GM19238 (cell line): ENCODE results near the gene NPY2R.

ENCODE experiments used
- DNase-seq: peaks from one replicate; pipeline ENCODE4 v3.0.0; 2011; ENCODE audit warnings: low spot score; ENCODE audit not compliant: insufficient read length

Gene NPY2R

DNA sequence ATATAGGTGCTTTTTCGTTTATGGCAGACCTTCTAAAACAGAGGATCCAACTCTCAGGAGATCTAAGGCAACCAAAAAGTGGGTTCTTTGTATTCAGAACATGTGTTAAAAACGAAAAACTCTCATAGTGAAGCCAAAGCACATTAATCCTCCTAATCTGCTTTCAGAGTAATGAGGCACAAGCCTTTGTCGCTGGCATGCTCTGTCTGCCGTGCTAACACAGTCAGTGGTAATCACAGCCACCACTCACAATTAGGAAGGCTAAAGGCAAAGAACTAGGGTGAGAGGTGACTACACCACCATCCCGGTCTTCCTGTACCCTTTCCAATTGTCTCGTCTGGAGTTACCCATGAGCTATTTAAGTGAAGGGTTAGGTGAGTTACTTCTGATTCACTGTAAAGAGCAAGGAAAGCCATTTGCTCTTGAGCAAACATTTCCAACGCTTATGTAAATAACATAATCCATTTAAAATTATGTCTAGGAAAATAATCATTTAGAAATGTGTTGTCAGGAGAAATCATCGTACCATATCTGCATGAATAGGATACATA lies 40.7 kb downstream of the NPY2R start:
- no peak for DNase-seq

DNA sequence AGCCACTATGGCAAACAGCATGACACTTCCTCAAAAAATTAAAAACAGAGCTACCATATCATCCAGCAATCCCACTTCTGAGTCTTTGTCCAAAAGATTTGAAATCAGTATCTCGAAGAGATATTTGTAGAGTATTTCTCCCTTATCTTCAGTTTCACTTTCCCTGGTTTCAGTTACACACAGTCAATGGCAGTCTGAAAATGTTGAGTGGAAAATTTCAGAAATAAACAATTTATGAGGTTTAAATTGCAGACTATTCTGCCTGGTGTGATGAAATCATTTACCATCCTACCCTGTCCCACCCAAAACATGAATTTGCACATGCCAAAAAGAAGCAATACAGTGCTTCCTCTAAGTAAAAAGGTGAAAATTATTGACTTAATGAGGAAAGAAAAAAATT lies 43.9 kb downstream of the NPY2R start:
- no peak for DNase-seq

DNA sequence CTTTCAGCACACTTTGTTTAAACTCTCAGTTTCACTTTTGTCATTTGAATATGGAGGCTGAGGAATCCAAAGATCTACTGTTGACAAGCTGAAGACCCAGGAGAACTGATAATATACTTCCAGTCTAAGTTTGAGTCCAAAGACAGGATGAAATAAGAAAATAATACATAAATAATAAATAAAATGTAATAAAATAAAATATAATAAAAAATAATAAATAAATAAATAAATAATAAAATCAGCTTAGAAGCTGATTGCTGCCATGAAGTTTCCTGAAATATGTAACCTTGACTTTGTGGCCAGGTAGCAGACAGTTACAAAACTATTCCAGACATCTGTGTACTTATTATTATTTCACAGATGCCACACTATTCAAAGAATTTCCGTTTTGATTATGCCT lies 55.0 kb downstream of the NPY2R start:
- no peak for DNase-seq

DNA sequence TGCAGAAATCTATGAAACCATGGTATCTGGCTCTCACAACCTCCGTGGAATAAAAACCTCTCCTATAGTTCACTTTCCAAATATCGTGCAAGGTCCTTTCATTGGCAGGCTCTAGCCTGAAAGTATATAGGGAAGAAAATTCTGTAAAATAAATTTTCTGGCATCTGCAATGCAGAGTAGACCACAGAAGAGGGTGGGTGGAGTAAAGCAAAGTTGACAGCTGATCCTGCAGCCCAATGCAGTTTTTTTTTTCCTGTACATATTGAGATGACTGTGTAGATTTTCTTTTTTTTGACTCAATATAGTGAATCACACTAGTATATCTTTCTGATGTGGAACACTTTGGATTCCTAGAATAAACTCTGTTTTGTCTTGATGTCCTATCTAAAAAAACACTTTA lies 56.7 kb downstream of the NPY2R start:
- DNase-seq = no peak
